Dendritic cell treated with granulocyte-macrophage colony-stimulating factor and Interleukin-4, amounts not matched to agents 40 ng/mL and 50 ng/mL, for 4 days (primary cell): ENCODE data around the gene RMC1.
"Not testable (repeated sequence)": the region's sequence is repeated elsewhere in the genome, so short reads cannot be mapped to it uniquely, and the experiment has no call there.

Experiments
- H3K27ac Mint-ChIP-seq: one replicate; pipeline ENCODE4 v1.8.0; 2022; ENCODE audit warnings: mild to moderate bottlenecking, mixed read lengths
- H3K27me3 Mint-ChIP-seq: one replicate; pipeline ENCODE4 v1.8.0; 2022; ENCODE audit warnings: mild to moderate bottlenecking, mixed read lengths
- H3K36me3 Mint-ChIP-seq: one replicate; pipeline ENCODE4 v1.8.0; 2022; ENCODE audit warnings: low read depth, mixed read lengths
- H3K4me1 Mint-ChIP-seq: one replicate; pipeline ENCODE4 v1.8.0; 2022; ENCODE audit warnings: low read depth, mixed read lengths
- H3K4me3 Mint-ChIP-seq: one replicate; pipeline ENCODE4 v1.8.0; 2022; ENCODE audit warnings: mild to moderate bottlenecking, moderate library complexity, mixed read lengths
- H3K9me3 Mint-ChIP-seq: one replicate; pipeline ENCODE4 v1.8.0; 2022; ENCODE audit warnings: mixed read lengths
- intact Hi-C: fragments of 100-400 bp; cut with micrococcal nuclease; formaldehyde crosslinking; loops from one replicate; pipeline ENCODE4 v1.15.0; 2022

RMC1 gene

GRCh38 chr18:23545247-23545789 lies 42.0 kb downstream of the RMC1 start:
- intact Hi-C loops, result no loop called here
- Mint-ChIP-seq H3K4me3 (no peak overlapping the region), H3K36me3 (peaks cover 83% of the 10 kb centered on the region), H3K27ac (no peak overlapping the region), H3K4me1 (peaks cover 47% of the 10 kb centered on the region), H3K27me3 (no peaks in the 10 kb centered on the region), H3K9me3 (no peaks in the 10 kb centered on the region)

- no peak overlapping the region for H3K4me3 Mint-ChIP-seq
- H3K9me3 Mint-ChIP-seq, result no peaks in the 10 kb centered on the region
- peaks cover 29% of the 10 kb centered on the region for H3K4me1 Mint-ChIP-seq
- intact Hi-C loops, result no loop called here
- no peak overlapping the region for H3K27ac Mint-ChIP-seq
- H3K36me3 Mint-ChIP-seq, result peaks cover 96% of the 10 kb centered on the region
- no peaks in the 10 kb centered on the region for H3K27me3 Mint-ChIP-seq
Measured at GRCh38 chr18:23547306-23547705, 44.0 kb downstream of the RMC1 start.

GRCh38 chr18:23547846-23548245 lies 44.5 kb downstream of the RMC1 start:
- H3K4me3 Mint-ChIP-seq, result no peak overlapping the region
- H3K4me1 Mint-ChIP-seq, result peaks cover 29% of the 10 kb centered on the region
- peaks cover 96% of the 10 kb centered on the region for H3K36me3 Mint-ChIP-seq
- H3K27me3 Mint-ChIP-seq, result no peaks in the 10 kb centered on the region
- H3K27ac Mint-ChIP-seq, result no peak overlapping the region
- H3K9me3 Mint-ChIP-seq, result no peaks in the 10 kb centered on the region
- intact Hi-C loops, result no loop called here

- Mint-ChIP-seq H3K4me1 (peaks cover 24% of the 10 kb centered on the region), H3K27ac (peak overlapping the region; percentile 56)
- intact Hi-C loops, result no loop called here
Measured at GRCh38 chr18:23548275-23548674, 45.0 kb downstream of the RMC1 start.

GRCh38 chr18:23548719-23549118 lies 45.4 kb downstream of the RMC1 start:
- H3K4me3 Mint-ChIP-seq, result no peak overlapping the region
- H3K27me3 Mint-ChIP-seq, result no peaks in the 10 kb centered on the region
- H3K4me1 Mint-ChIP-seq, result peaks cover 20% of the 10 kb centered on the region
- H3K9me3 Mint-ChIP-seq, result no peaks in the 10 kb centered on the region
- intact Hi-C loops, result no loop called here
- H3K36me3 Mint-ChIP-seq, result peaks cover 96% of the 10 kb centered on the region
- peak overlapping the region; percentile 56 for H3K27ac Mint-ChIP-seq

More at GRCh38 chr18:23548275-23548674, 45.0 kb downstream of the RMC1 start:
- Mint-ChIP-seq H3K36me3 (peaks cover 96% of the 10 kb centered on the region), H3K4me3 (no peak overlapping the region), H3K27me3 (no peaks in the 10 kb centered on the region), H3K9me3 (no peaks in the 10 kb centered on the region)

- no peaks in the 10 kb centered on the region for H3K9me3 Mint-ChIP-seq
- peaks cover 20% of the 10 kb centered on the region for H3K4me1 Mint-ChIP-seq
- H3K27ac Mint-ChIP-seq, result no peak overlapping the region
- H3K4me3 Mint-ChIP-seq, result no peak overlapping the region
- intact Hi-C loops, result no loop called here
- peaks cover 96% of the 10 kb centered on the region for H3K36me3 Mint-ChIP-seq
- H3K27me3 Mint-ChIP-seq, result no peaks in the 10 kb centered on the region
Measured at GRCh38 chr18:23550898-23551297, 47.6 kb downstream of the RMC1 start.

GRCh38 chr18:23551978-23552377 lies 48.7 kb downstream of the RMC1 start:
- Mint-ChIP-seq H3K4me1 (peaks cover 20% of the 10 kb centered on the region), H3K27me3 (no peaks in the 10 kb centered on the region), H3K4me3 (no peak overlapping the region), H3K9me3 (no peaks in the 10 kb centered on the region), H3K36me3 (peaks cover 99% of the 10 kb centered on the region), H3K27ac (no peak overlapping the region)
- intact Hi-C loops, result no loop called here

- peaks cover 17% of the 10 kb centered on the region for H3K4me1 Mint-ChIP-seq
- H3K4me3 Mint-ChIP-seq, result no peak overlapping the region
- no peak overlapping the region for H3K27ac Mint-ChIP-seq
- no peaks in the 10 kb centered on the region for H3K9me3 Mint-ChIP-seq
- intact Hi-C loops, result no loop called here
- no peaks in the 10 kb centered on the region for H3K27me3 Mint-ChIP-seq
- peaks cover 99% of the 10 kb centered on the region for H3K36me3 Mint-ChIP-seq
Measured at GRCh38 chr18:23552505-23552904, 49.2 kb downstream of the RMC1 start.

- Mint-ChIP-seq H3K4me1 (peaks cover 5% of the 10 kb centered on the region), H3K9me3 (no peaks in the 10 kb centered on the region), H3K27ac (no peak overlapping the region), H3K4me3 (no peak overlapping the region), H3K36me3 (peaks cover 99% of the 10 kb centered on the region), H3K27me3 (no peaks in the 10 kb centered on the region)
- intact Hi-C loops, result no loop called here
Measured at GRCh38 chr18:23553887-23554286, 50.6 kb downstream of the RMC1 start.

- Mint-ChIP-seq H3K36me3 (peaks cover 100% of the 10 kb centered on the region), H3K4me1 (peaks cover 5% of the 10 kb centered on the region), H3K9me3 (no peaks in the 10 kb centered on the region), H3K27ac (no peak overlapping the region), H3K4me3 (no peak overlapping the region), H3K27me3 (no peaks in the 10 kb centered on the region)
- intact Hi-C loops, result no loop called here
Measured at GRCh38 chr18:23556145-23556780, 53.0 kb downstream of the RMC1 start.

- H3K36me3 Mint-ChIP-seq, result peaks cover 100% of the 10 kb centered on the region
- H3K9me3 Mint-ChIP-seq, H3K4me3 Mint-ChIP-seq, H3K4me1 Mint-ChIP-seq, intact Hi-C loops, H3K27me3 Mint-ChIP-seq, H3K27ac Mint-ChIP-seq: not testable (repeated sequence)
Measured at GRCh38 chr18:23557511-23557910, 54.2 kb downstream of the RMC1 start.

- Mint-ChIP-seq H3K9me3 (no peaks in the 10 kb centered on the region), H3K36me3 (peaks cover 91% of the 10 kb centered on the region), H3K4me1 (no peaks in the 10 kb centered on the region), H3K27ac (no peak overlapping the region), H3K4me3 (no peak overlapping the region), H3K27me3 (no peaks in the 10 kb centered on the region)
- intact Hi-C loops, result no loop called here
Measured at GRCh38 chr18:23560186-23560585, 56.9 kb downstream of the RMC1 start.

- intact Hi-C loops, result no loop called here
- no peaks in the 10 kb centered on the region for H3K9me3 Mint-ChIP-seq
- H3K36me3 Mint-ChIP-seq, result peaks cover 91% of the 10 kb centered on the region
- H3K4me3 Mint-ChIP-seq, result no peak overlapping the region
- no peaks in the 10 kb centered on the region for H3K4me1 Mint-ChIP-seq
- H3K27ac Mint-ChIP-seq, result no peak overlapping the region
- no peaks in the 10 kb centered on the region for H3K27me3 Mint-ChIP-seq
Measured at GRCh38 chr18:23563377-23564043, 60.2 kb downstream of the RMC1 start.

- H3K4me3 Mint-ChIP-seq, result no peak overlapping the region
- H3K36me3 Mint-ChIP-seq, result peaks cover 91% of the 10 kb centered on the region
- H3K27me3 Mint-ChIP-seq, result no peaks in the 10 kb centered on the region
- no peaks in the 10 kb centered on the region for H3K9me3 Mint-ChIP-seq
- no peaks in the 10 kb centered on the region for H3K4me1 Mint-ChIP-seq
- intact Hi-C loops, result no loop called here
- H3K27ac Mint-ChIP-seq, result no peak overlapping the region
Measured at GRCh38 chr18:23565916-23566547, 62.7 kb downstream of the RMC1 start.
